Keratinocyte (primary cell): ENCODE data around the gene ACSS1. TPM values are rescaled to one million over a fixed set of nuclear protein-coding genes. Genes with fewer than 3 reads are reported as not detected.

Experiments used
- DNase-seq: peaks from one replicate; pipeline ENCODE4 v3.0.0-alpha.2; 2011; ENCODE audit warnings: low read depth, missing footprints, low spot score
- FAIRE-seq: peaks from 2 replicates; lab custom pipeline; 2011; peaks lifted over from hg19 to GRCh38; lab: Jason Lieb, UNC
- H2AFZ ChIP-seq: 2 replicates; pipeline ENCODE4 v1.6.0; 2012; ENCODE audit warnings: low read length, control low read depth, inconsistent platforms; ENCODE audit not compliant: control insufficient read depth
- H3K27ac ChIP-seq: 2 replicates; pipeline ENCODE4 v1.5.1; 2011; ENCODE audit warnings: low read length; ENCODE audit not compliant: control insufficient read depth, insufficient read depth
- H3K27me3 ChIP-seq: 3 replicates; pipeline ENCODE4 v1.6.0; 2011; ENCODE audit warnings: low read length; ENCODE audit not compliant: control insufficient read depth, insufficient read depth; ENCODE audit errors: extremely low read depth
- H3K36me3 ChIP-seq, 2 experiments: 2 replicates in 1 of 2; 3 replicates in 1 of 2; pipeline ENCODE4 v1.5.1; 2011; ENCODE audit warnings: low read length in 2 of 2, mild to moderate bottlenecking in 1 of 2; ENCODE audit not compliant: control insufficient read depth in 2 of 2, insufficient read depth in 2 of 2; ENCODE audit errors: extremely low read depth in 1 of 2
- H3K4me1 ChIP-seq: 3 replicates; pipeline ENCODE4 v1.5.1; 2011; ENCODE audit warnings: low read length; ENCODE audit not compliant: control insufficient read depth, insufficient read depth; ENCODE audit errors: extremely low read depth
- H3K4me2 ChIP-seq: 3 replicates; pipeline ENCODE4 v1.6.0; 2011; ENCODE audit warnings: low read depth, low read length; ENCODE audit not compliant: control insufficient read depth, insufficient read depth; ENCODE audit errors: extremely low read depth
- H3K4me3 ChIP-seq, 3 experiments: fragments of 200-600 bp in 1 of 3; sonication (generic) in 1 of 3; 2 replicates in 2 of 3; 3 replicates in 1 of 3; pipeline ENCODE4 v1.5.1; 2011 to 2016; ENCODE audit warnings: low read length in 3 of 3, mild to moderate bottlenecking in 3 of 3, control low read depth in 2 of 3, inconsistent platforms in 1 of 3, low read depth in 1 of 3, mixed read lengths in 1 of 3, mixed run types in 1 of 3, moderate library complexity in 1 of 3; ENCODE audit not compliant: control insufficient read depth in 2 of 3, insufficient read depth in 2 of 3; ENCODE audit errors: extremely low read depth in 1 of 3
- H3K79me2 ChIP-seq: 2 replicates; pipeline ENCODE4 v1.6.0; 2012; ENCODE audit warnings: low read length; ENCODE audit not compliant: control insufficient read depth, insufficient read depth
- H3K9ac ChIP-seq: 3 replicates; pipeline ENCODE4 v1.6.0; 2011; ENCODE audit warnings: low read length; ENCODE audit not compliant: control insufficient read depth, insufficient read depth; ENCODE audit errors: extremely low read depth
- H3K9me1 ChIP-seq: 3 replicates; pipeline ENCODE4 v1.6.0; 2011; ENCODE audit warnings: low read length; ENCODE audit not compliant: control insufficient read depth, insufficient read depth; ENCODE audit errors: extremely low read depth
- H3K9me3 ChIP-seq: 2 replicates; pipeline ENCODE4 v1.5.1; 2012; ENCODE audit warnings: low read depth, low read length; ENCODE audit not compliant: control insufficient read depth
- H4K20me1 ChIP-seq: 3 replicates; pipeline ENCODE4 v1.6.0; 2011; ENCODE audit warnings: low read length; ENCODE audit not compliant: control insufficient read depth, insufficient read depth; ENCODE audit errors: extremely low read depth
- EZH2 ChIP-seq: IDR thresholded peaks from one replicate; pipeline ENCODE4 v1.6.1; 2012; ENCODE audit warnings: inconsistent platforms, mild to moderate bottlenecking, low read length, moderate library complexity
- dilution Hi-C: fragments of 300-500 bp; cut with MboI; formaldehyde crosslinking; loops from one replicate; pipeline ENCODE4 v1.7.0; 2020; ENCODE audit warnings: low sequenced_read_pairs; ENCODE audit not compliant: extremely low pct_ligation_motif_present
- polyA plus RNA-seq, 5 experiments: library from polyadenylated mRNA; depleted of rRNA in 3 of 5; stranded (reverse) in 3 of 5; stranded (forward) in 1 of 5; unstranded in 1 of 5; fragments of >200 nt; gene quantifications; 1 replicate in 1 of 5; 2 replicates in 3 of 5; 3 replicates in 1 of 5; pipeline versions ENCODE4 v1.2.1 to v1.2.3, GENCODE V29; 2011 to 2012; ENCODE audit warnings: missing spikeins in 2 of 5, low read depth in 1 of 5, low replicate concordance in 1 of 5
- TF ChIP-seq, protein P1 (sequence below), 3 experiments: IDR thresholded peaks in 1 of 3; conservative IDR thresholded peaks in 1 of 3; optimal IDR thresholded peaks in 1 of 3; 2 replicates in 2 of 3; 3 replicates in 1 of 3; pipeline versions ENCODE3 to v1.5.1; 2011; ENCODE audit warnings: low read length in 3 of 3, mild to moderate bottlenecking in 3 of 3, moderate library complexity in 2 of 3, control low read depth in 1 of 3, inconsistent platforms in 1 of 3; ENCODE audit not compliant: insufficient read depth in 2 of 3; ENCODE audit errors: extremely low read depth in 1 of 3

Gene ACSS1
- polyA plus RNA-seq, 1 donor (not counting 4 experiments of a cell fraction or from before 2014, with no cell fraction given): 1.5 TPM

DNA sequence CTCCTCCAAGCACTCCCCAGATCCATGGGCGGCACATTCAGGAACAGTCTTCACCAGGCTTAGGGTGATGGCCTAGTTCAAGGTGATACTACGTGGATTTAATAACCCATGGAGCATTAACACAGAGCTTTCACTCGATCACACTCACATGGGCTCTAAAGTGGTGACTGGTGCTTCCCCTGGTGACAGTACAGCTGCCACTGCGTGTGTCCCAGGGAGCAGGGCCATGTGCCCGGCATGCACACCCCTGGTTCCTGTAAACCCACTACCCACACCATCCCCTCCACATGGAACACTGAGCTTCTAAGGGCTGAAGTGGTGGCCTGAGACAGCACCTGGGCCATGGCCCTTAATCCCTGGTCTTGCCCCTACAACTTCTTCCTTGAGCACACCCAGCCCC is 37.6 kb downstream of the ACSS1 start:
- no peak for DNase-seq

DNA sequence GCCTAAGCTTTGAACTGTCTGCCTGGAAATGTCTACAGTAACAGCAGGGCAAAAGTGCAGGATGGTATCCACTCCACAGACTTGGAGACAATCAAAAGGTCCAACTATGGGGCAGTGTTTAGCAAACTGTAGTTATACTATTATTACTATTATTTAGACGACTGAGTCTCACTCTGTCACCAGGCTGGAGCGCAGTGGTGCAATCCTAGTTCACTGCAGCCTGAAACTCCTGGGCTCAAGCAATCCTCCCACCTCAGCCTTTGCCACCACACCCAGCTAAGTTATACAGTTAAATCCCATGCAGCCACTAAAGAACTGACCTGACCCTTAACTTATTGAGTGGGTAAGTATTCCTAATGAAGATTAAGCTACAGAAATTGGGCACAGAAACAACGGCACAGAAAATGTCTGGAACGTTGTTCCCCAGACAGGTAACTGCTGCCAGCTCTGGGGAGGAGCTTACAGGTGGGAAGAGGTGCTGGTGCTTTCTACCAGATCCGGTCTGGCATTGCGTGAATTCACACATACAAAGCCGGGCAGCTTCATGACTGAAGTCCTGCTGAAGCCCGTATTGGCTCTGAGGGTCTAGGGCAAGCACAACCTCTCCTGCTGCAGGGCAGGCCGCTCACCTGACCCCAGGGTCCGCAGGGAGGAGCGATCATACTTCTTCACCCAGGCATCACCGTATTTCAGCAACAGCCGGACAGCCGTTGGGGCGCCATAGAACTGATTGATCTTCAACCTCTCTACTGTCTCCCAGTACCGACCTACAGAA is 38.4 kb downstream of the ACSS1 start:
- H3K9ac ChIP-seq: no peak overlapping the region
- dilution Hi-C loops: no loop called here
- no peak overlapping the region for H2AFZ ChIP-seq
- no peaks in the 10 kb centered on the region for H3K36me3 ChIP-seq
- H3K79me2 ChIP-seq: no peaks in the 10 kb centered on the region
- H3K27ac ChIP-seq: no peak overlapping the region
- no peaks in the 10 kb centered on the region for H3K9me1 ChIP-seq
- no peaks in the 10 kb centered on the region for H4K20me1 ChIP-seq
- no peak overlapping the region for H3K4me3 ChIP-seq
- DNase-seq (no peak), FAIRE-seq (no peak)
- no peaks in the 10 kb centered on the region for H3K27me3 ChIP-seq
- H3K9me3 ChIP-seq: no peaks in the 10 kb centered on the region
- H3K4me1 ChIP-seq: peaks cover 29% of the 10 kb centered on the region
- H3K4me2 ChIP-seq: no peak overlapping the region
- TF ChIP-seq EZH2: no peak
- TF ChIP-seq, protein P1, sequence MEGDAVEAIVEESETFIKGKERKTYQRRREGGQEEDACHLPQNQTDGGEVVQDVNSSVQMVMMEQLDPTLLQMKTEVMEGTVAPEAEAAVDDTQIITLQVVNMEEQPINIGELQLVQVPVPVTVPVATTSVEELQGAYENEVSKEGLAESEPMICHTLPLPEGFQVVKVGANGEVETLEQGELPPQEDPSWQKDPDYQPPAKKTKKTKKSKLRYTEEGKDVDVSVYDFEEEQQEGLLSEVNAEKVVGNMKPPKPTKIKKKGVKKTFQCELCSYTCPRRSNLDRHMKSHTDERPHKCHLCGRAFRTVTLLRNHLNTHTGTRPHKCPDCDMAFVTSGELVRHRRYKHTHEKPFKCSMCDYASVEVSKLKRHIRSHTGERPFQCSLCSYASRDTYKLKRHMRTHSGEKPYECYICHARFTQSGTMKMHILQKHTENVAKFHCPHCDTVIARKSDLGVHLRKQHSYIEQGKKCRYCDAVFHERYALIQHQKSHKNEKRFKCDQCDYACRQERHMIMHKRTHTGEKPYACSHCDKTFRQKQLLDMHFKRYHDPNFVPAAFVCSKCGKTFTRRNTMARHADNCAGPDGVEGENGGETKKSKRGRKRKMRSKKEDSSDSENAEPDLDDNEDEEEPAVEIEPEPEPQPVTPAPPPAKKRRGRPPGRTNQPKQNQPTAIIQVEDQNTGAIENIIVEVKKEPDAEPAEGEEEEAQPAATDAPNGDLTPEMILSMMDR (optimal IDR thresholded peaks at IDR 0.05 in 1 of 3, IDR thresholded peaks at IDR 0.05 in 1 of 3, conservative IDR thresholded peaks at IDR 0.05 in 1 of 3; ENCODE audit: extremely low read depth in 1 of 3, insufficient read depth in 2 of 3, low read length in 3 of 3): no peak

More for the DNA sequence above, 37.6 kb downstream of the ACSS1 start:
- Histone ChIP-seq H3K9ac (no peak overlapping the region), H2AFZ (no peak overlapping the region), H3K27me3 (no peaks in the 10 kb centered on the region), H3K4me1 (peaks cover 29% of the 10 kb centered on the region), H3K9me1 (no peaks in the 10 kb centered on the region), H3K9me3 (no peaks in the 10 kb centered on the region), H3K79me2 (no peaks in the 10 kb centered on the region), H3K4me2 (no peak overlapping the region), H4K20me1 (no peaks in the 10 kb centered on the region), H3K4me3 (no peak overlapping the region), H3K36me3 (no peaks in the 10 kb centered on the region), H3K27ac (no peak overlapping the region)
- TF ChIP-seq, protein P1 (optimal IDR thresholded peaks at IDR 0.05 in 1 of 3, IDR thresholded peaks at IDR 0.05 in 1 of 3, conservative IDR thresholded peaks at IDR 0.05 in 1 of 3; ENCODE audit: extremely low read depth in 1 of 3, insufficient read depth in 2 of 3, low read length in 3 of 3): no peak
- no peak for TF ChIP-seq EZH2
- FAIRE-seq: no peak
- dilution Hi-C loops: no loop called here
